ENCODE data around the gene SMAD6.
"Not testable (repeated sequence)": the region's sequence is repeated elsewhere in the genome, so short reads cannot be mapped to it uniquely, and the experiment has no call there.

SMAD6 gene

DNA sequence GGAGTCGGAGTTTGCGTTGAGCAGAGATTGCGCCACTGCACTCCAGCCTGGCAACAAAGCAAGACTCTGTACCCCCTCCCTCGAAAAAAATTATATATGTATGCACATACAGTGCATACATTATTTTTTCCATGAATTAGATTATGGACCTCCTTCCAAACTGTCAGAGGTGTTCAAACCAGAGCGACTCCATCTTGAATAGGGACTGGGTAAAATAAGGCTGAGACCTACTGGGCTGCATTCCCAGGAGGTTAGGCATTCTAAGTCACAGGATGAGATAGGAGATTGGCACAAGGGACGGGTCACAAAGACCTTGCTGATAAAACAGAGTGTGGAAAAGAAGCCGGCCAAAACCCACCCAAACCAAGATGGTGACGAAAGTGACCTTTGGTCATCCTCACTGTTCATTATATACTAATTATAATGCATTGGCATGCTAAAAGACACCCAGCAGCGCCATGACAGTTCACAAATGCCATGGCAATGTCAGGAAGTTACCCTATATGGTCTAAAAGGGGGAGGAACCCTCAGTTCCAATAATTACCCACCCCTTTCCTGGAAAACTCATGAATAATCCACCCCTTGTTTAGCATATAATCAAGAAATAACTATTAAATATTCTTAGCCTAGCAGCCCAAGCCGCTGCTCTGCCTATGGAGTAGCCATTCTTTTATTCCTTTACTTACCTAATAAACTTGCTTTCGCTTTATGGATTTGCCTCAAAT is 126.9 kb downstream of the SMAD6 start:
- not testable (repeated sequence) for DNase-seq

GRCh38 chr15:66829551-66830121 is 127.6 kb downstream of the SMAD6 start:
- no peak for DNase-seq

GRCh38 chr15:66830358-66830757 is 128.3 kb downstream of the SMAD6 start:
- no peak for DNase-seq

DNA sequence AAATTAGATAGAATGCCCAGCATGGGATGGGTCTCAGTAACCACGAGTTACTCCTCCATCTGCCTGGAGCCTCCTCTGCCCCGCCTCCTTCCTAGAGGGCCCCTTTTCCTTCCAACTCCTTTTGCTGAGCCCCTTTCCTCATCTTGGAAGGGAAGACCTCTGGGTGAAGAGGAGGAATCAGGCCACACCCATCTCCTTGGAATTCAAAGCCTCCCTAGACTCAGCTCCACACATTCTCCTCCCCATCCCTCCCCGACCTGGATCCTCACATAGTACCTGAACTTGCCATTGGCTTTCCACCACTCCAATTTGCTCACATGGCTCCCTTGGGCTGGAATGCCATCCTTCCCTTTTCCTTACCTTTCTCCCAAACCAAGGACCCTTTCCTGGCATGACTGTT is 128.8 kb downstream of the SMAD6 start:
- DNase-seq: no peak

DNA sequence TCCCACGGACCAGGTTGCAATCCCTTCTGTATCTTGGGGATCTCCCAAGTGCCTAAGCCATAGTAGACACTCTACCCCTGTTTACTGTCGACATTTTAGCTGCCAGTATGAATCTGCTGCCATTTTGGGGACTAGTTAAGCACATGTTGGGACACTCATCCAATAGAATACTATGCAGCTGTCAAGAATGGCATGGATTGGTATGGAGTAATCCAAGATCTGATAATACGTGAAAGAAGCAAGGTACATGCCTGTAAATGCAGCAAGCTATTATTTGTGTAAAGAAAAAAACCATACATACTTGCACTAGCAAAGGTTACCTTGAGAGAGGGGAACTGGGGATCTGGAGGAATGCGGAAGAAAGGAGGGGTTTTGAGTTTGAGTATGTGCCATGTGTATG is 129.3 kb downstream of the SMAD6 start:
- no peak for DNase-seq

DNA sequence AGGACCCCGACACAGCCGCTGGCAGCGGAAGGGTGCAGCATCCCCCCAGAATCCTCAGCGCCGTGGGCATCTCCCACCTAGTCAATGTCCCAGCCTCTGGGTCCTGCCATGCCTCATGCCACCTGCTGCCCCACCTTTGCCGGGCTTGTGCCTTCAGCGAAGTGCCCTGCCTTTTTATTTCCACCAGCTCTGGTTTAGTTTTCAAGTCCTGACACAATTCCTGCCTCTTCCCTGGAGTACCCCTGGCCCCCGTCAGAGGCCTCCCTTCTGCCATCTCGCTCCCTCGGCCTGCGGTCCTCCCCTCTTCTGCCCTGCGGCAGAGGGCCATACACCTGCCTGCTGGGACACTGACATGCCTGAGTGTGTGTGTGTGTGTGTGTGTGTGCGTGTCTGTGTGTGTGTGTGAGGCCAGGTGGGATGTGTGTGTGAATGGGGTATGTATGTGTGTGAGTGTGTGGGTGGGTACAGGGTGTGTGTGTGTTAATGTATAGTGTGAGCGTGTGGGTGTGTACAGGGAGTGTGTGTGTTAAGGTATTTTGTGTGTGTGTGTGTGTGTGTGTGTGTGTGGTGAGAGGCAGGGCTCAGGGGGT is 129.9 kb downstream of the SMAD6 start:
- DNase-seq: no peak

All from CD4-positive, alpha-beta T cell treated with Interleukin-10 for 1 hour (primary cell).